OCI-LY7 (cell line): ENCODE measurements around the gene ACACA. TPM values are rescaled to one million over a fixed set of nuclear protein-coding genes. Genes with fewer than 3 reads are reported as not detected.

Experiments used
- BruUV-seq: library from RNA; stranded (reverse); fragments of 400-500 nt; replicated peaks from 2 replicates; lab custom pipeline; 2021; lab: Mats Ljungman, UMichigan
- CTCF ChIA-PET: fragments of 300-600 bp; sonication (Branson Sonifier 250); formaldehyde crosslinking; loops from one replicate; lab custom pipeline; 2022; ENCODE audit warnings: antibody characterized with exemption; ENCODE audit not compliant: unreplicated experiment; lab: Charles Lee
- POLR2A ChIA-PET: fragments of 300-600 bp; sonication (Branson Sonifier 250); formaldehyde crosslinking; loops from one replicate; lab custom pipeline; 2022; ENCODE audit warnings: antibody characterized with exemption; lab: Charles Lee
- DNase-seq: peaks from one replicate; pipeline ENCODE4 v3.0.0-alpha.2; 2015; ENCODE audit warnings: low spot score
- H2AFZ ChIP-seq: fragments of 200-600 bp; sonication (generic), shearing (Covaris generic); 2 replicates; pipeline ENCODE4 v1.6.1; 2014; ENCODE audit warnings: mild to moderate bottlenecking, antibody characterized with exemption, low read length, moderate library complexity
- H3K27ac ChIP-seq: fragments of 200-600 bp; sonication (generic); 2 replicates; pipeline ENCODE4 v1.5.1; 2014; ENCODE audit warnings: mixed run types, low read depth, mild to moderate bottlenecking, moderate library complexity, low read length, inconsistent platforms; ENCODE audit not compliant: poor library complexity, severe bottlenecking
- H3K36me3 ChIP-seq: fragments of 200-600 bp; sonication (generic); 2 replicates; pipeline ENCODE4 v1.6.1; 2014; ENCODE audit warnings: mild to moderate bottlenecking, antibody characterized with exemption, low read length, moderate library complexity, mixed read lengths; ENCODE audit not compliant: insufficient read depth
- H3K4me1 ChIP-seq: fragments of 200-600 bp; sonication (generic); 2 replicates; pipeline ENCODE4 v1.5.1; 2014; ENCODE audit warnings: mild to moderate bottlenecking, low read length; ENCODE audit not compliant: insufficient read depth, poor library complexity, severe bottlenecking
- H3K4me2 ChIP-seq: fragments of 200-600 bp; sonication (generic); 2 replicates; pipeline ENCODE4 v1.6.1; 2014; ENCODE audit warnings: mild to moderate bottlenecking, low read length
- H3K4me3 ChIP-seq: fragments of 200-600 bp; sonication (generic); 2 replicates; pipeline ENCODE4 v1.5.1; 2014; ENCODE audit warnings: mild to moderate bottlenecking, low read depth, low read length; ENCODE audit not compliant: poor library complexity, severe bottlenecking
- H3K79me2 ChIP-seq: fragments of 200-600 bp; sonication (generic); 2 replicates; pipeline ENCODE4 v1.6.1; 2016; ENCODE audit warnings: low read depth, mild to moderate bottlenecking, low read length, moderate library complexity, mixed read lengths; ENCODE audit not compliant: insufficient read depth
- H3K9me2 ChIP-seq: fragments of 200-600 bp; sonication (generic); 2 replicates; pipeline ENCODE4 v1.6.1; 2016; ENCODE audit warnings: mild to moderate bottlenecking, low read length, mixed read lengths; ENCODE audit not compliant: insufficient read depth
- H3K9me3 ChIP-seq: fragments of 200-600 bp; sonication (generic); 2 replicates; pipeline ENCODE4 v1.6.1; 2014; ENCODE audit warnings: mild to moderate bottlenecking, mixed run types, low read length, mixed read lengths
- H4K20me1 ChIP-seq: fragments of 200-600 bp; sonication (generic); 2 replicates; pipeline ENCODE4 v1.6.1; 2014; ENCODE audit warnings: mild to moderate bottlenecking, antibody characterized with exemption, low read length, moderate library complexity, mixed read lengths; ENCODE audit not compliant: insufficient read depth
- EZH2phosphoT487 ChIP-seq: fragments of 200-600 bp; sonication (generic); IDR thresholded peaks from 2 replicates; pipeline ENCODE4 v1.6.1; 2018; ENCODE audit warnings: low read depth, borderline replicate concordance, mild to moderate bottlenecking, mixed run types, antibody characterized with exemption, low read length, moderate library complexity, mixed read lengths
- intact Hi-C: fragments of 100-400 bp; cut with micrococcal nuclease; formaldehyde crosslinking; loops from one replicate; pipeline ENCODE4 v1.10.0; 2022; ENCODE audit not compliant: unreplicated experiment
- total RNA-seq, 2 experiments: library from RNA; depleted of rRNA in 1 of 2; stranded (reverse); fragments of >200 nt in 1 of 2; shearing (Covaris generic) in 1 of 2; gene quantifications; 2 replicates each; pipeline ENCODE4 v1.2.3, GENCODE V29; 2014 to 2022
- TF ChIP-seq, protein P1 (sequence below): fragments of 200-600 bp; sonication (generic); conservative IDR thresholded peaks from 2 replicates; pipeline ENCODE4 v1.5.1; 2014; ENCODE audit warnings: mild to moderate bottlenecking, antibody characterized with exemption, low read length, moderate library complexity, mixed read lengths

ACACA gene
- total RNA-seq, 2 experiments from 2014 or later: 32.1 to 98.3 TPM

DNA sequence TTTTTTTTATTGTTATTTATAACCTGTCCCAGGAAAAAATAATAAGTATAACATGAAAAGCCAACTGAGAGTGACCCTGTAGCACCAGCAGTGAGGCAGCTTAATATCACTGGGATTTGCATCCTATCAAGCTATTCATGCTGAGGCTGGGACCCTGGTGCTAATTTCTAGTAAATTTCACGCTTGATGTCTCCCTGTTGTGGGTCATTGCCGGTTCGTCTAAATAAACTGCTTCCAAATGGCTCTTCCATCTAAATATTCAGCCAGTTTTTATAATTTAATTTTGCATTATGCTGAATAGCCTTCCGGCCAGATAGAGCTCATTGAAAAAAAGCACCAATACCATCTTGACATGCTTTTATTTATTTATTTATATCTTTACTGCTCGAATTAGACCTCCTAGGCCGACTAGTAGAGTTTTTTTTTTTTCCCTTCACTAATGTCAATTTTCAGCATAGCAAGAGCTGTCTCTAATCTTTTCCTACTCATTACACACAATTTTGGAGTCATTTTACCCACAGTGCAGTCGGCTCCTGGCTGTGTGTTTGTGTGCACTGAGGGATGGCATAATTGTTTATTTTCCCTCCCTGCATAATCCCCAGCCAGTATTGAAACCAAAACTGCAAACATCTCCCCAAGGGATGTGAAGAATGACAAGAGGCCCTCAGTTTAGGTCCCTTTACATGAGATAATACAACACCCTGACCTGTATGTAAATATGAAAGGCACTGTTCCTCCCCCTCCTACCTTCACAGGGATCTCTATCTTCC, 289.1 kb downstream of the ACACA start:
- no peak overlapping the region for H2AFZ ChIP-seq
- no peak overlapping the region for H3K4me2 ChIP-seq
- TF ChIP-seq, protein P1, sequence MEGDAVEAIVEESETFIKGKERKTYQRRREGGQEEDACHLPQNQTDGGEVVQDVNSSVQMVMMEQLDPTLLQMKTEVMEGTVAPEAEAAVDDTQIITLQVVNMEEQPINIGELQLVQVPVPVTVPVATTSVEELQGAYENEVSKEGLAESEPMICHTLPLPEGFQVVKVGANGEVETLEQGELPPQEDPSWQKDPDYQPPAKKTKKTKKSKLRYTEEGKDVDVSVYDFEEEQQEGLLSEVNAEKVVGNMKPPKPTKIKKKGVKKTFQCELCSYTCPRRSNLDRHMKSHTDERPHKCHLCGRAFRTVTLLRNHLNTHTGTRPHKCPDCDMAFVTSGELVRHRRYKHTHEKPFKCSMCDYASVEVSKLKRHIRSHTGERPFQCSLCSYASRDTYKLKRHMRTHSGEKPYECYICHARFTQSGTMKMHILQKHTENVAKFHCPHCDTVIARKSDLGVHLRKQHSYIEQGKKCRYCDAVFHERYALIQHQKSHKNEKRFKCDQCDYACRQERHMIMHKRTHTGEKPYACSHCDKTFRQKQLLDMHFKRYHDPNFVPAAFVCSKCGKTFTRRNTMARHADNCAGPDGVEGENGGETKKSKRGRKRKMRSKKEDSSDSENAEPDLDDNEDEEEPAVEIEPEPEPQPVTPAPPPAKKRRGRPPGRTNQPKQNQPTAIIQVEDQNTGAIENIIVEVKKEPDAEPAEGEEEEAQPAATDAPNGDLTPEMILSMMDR: no peak
- no peak for TF ChIP-seq EZH2phosphoT487
- no peak overlapping the region for H3K27ac ChIP-seq
- no peaks in the 10 kb centered on the region for H3K9me3 ChIP-seq
- no peak overlapping the region for H3K4me3 ChIP-seq
- CTCF ChIA-PET: no interaction called here
- intact Hi-C loops: no loop called here
- no peaks in the 10 kb centered on the region for H3K4me1 ChIP-seq
- H4K20me1 ChIP-seq: no peaks in the 10 kb centered on the region
- no peaks in the 10 kb centered on the region for H3K79me2 ChIP-seq
- no TSS peak for BruUV-seq
- peaks cover 44% of the 10 kb centered on the region for H3K36me3 ChIP-seq
- no peaks in the 10 kb centered on the region for H3K9me2 ChIP-seq
- DNase-seq: no peak
- POLR2A ChIA-PET: interaction anchor here (0.6 kb wide), 1 partner anchor 252 kb away, joined by 4 read pairs; no protein-coding TSS in a partner anchor

DNA sequence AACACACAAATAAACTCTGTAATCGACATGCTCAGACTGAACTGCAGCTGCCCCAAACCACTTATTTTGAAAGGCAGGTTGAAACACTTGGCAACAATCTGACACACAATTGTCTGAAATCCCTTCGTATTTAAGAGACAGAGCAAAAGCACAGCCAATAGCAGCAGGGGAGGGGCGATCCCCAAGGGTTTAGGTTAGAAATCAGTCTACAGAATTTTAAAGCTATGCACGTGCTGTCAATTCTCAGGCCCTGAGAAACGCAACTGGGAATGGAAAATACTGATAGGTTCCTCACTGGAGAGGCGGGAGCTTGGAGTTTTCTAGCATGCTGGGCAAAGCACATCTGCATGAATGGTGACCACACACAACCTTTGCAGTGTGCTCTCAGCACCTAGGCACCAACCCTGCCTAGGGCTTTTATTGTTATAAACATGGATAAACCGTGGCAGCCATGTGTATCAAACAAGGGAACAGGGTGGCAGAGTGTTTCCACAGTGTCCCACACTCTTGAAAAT, 289.9 kb downstream of the ACACA start:
- intact Hi-C loops: no loop called here
- H3K9me2 ChIP-seq: no peaks in the 10 kb centered on the region
- no peak for DNase-seq
- H2AFZ ChIP-seq: no peak overlapping the region
- ChIA-PET POLR2A (no interaction called here), CTCF (no interaction called here)
- no peaks in the 10 kb centered on the region for H3K79me2 ChIP-seq
- BruUV-seq: no TSS peak
- no peaks in the 10 kb centered on the region for H3K9me3 ChIP-seq
- no peak overlapping the region for H3K4me2 ChIP-seq
- H3K36me3 ChIP-seq: peaks cover 43% of the 10 kb centered on the region
- no peaks in the 10 kb centered on the region for H4K20me1 ChIP-seq
- H3K4me1 ChIP-seq: no peaks in the 10 kb centered on the region
- TF ChIP-seq EZH2phosphoT487: no peak
- TF ChIP-seq, protein P1: no peak
- H3K4me3 ChIP-seq: no peak overlapping the region
- H3K27ac ChIP-seq: no peak overlapping the region

DNA sequence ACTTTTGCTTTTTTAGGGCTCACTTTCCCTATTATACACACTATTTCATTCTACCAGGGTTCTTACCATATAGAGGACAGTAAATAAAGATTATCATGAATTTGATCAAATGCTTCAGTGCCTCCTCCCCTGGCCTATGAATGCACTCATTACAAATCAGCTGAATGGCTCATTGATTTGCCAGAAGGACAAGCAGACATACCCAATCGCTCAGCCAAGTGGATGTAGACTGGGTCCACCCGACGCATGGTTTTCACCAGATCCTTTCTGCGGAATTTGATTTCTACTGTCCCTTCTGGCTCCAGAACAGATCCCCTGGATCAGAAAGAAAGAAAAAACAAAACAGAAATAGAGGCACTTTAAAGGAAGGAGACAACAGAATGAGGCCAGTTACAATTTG, 295.3 kb downstream of the ACACA start:
- Histone ChIP-seq H3K9me3 (no peaks in the 10 kb centered on the region), H3K4me2 (no peak overlapping the region), H3K4me3 (no peak overlapping the region), H3K36me3 (peaks cover 63% of the 10 kb centered on the region; the same call in 1 of the 2 replicates), H3K4me1 (no peaks in the 10 kb centered on the region), H3K79me2 (no peaks in the 10 kb centered on the region), H4K20me1 (no peaks in the 10 kb centered on the region), H2AFZ (no peak overlapping the region), H3K9me2 (no peaks in the 10 kb centered on the region), H3K27ac (no peak overlapping the region)
- no peak for DNase-seq
- intact Hi-C loops: no loop called here
- TF ChIP-seq, protein P1: no peak
- TF ChIP-seq EZH2phosphoT487: no peak
- CTCF ChIA-PET: no interaction called here
- BruUV-seq: no TSS peak
- POLR2A ChIA-PET: no interaction called here
